Astrocyte (in vitro differentiated cells and primary cell): Measurements from ENCODE around the gene GALNT18.

Experiments
- EZH2 ChIP-seq: IDR thresholded peaks from 2 replicates; pipeline ENCODE4 v1.6.1; 2012; ENCODE audit warnings: mild to moderate bottlenecking, low read length, inconsistent platforms; ENCODE audit not compliant: insufficient read depth
- TF ChIP-seq, protein P1 (sequence below): IDR thresholded peaks from 2 replicates; pipeline ENCODE4 v1.5.1; 2011; ENCODE audit warnings: low read depth, mild to moderate bottlenecking, inconsistent platforms, low read length, moderate library complexity; ENCODE audit not compliant: insufficient read depth

DNA sequence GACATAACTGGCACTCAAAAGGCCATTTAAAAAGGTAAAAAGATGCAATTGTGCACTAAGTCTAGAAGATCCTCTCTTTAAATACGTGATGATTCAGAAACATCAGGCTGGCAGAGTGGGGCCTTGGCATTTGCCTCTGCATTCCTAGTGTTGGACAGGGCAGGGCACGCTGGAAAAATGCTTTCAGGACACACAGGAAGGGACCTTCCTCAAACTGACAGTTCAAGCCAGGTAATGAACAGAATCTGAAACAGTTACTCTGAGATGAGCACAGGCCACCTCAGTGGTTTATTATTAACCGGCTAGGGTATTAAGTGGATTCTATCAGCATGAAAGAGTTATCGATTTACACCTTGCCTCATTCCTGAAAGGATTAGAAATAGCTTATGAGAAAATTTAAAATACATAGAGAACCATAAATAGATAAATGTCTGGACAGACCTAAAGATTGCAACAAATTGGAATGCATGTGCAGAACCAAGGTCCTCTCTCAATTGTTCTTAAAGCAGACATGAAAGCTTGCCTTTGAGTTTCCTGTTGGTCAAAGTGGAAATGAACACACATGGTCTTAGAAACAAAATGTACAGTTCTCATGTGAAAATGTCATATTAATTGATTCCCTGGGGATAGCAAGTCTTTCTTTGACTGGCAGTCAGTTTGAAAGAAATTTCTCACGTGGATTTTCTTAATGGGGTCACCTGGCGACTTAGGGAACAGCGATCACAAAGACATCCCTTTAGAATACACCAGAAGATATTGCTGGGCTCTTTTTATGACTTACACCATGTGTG is 247.3 kb downstream of the GALNT18 start:
- TF ChIP-seq, protein P1, sequence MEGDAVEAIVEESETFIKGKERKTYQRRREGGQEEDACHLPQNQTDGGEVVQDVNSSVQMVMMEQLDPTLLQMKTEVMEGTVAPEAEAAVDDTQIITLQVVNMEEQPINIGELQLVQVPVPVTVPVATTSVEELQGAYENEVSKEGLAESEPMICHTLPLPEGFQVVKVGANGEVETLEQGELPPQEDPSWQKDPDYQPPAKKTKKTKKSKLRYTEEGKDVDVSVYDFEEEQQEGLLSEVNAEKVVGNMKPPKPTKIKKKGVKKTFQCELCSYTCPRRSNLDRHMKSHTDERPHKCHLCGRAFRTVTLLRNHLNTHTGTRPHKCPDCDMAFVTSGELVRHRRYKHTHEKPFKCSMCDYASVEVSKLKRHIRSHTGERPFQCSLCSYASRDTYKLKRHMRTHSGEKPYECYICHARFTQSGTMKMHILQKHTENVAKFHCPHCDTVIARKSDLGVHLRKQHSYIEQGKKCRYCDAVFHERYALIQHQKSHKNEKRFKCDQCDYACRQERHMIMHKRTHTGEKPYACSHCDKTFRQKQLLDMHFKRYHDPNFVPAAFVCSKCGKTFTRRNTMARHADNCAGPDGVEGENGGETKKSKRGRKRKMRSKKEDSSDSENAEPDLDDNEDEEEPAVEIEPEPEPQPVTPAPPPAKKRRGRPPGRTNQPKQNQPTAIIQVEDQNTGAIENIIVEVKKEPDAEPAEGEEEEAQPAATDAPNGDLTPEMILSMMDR = no peak
- no peak for TF ChIP-seq EZH2
